Measurements from ENCODE around the gene TOMM70.

DNA sequence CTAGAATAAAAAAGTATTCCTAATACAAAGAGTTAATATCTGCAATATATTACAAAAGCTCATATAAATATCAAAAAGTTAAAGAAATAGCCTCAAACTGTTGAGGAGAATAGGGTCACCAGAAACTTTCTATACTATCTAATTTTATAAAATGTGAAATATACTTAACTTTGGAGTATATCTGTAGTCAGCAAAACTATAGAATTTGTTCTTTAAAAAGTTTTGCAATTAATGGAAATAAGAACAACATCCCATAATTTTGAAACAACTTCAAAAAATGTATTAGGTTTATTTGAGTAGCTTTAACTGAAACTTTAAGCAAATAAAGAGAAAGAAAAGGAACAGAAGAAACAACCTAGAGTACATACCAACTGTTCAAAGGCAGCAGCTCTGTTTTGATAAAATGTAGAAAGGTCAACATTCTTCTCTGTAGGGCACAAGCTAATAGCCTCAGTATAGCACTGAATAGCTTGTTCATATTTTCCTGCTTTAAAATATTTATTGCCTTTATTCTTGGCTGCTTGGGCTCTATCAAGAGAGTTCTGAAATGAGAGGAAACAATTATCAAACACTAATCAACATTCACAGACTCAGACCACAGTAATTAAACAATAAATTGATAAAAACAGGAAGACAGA lies 14.3 kb downstream of the TOMM70 start:
- TF ChIP-seq, protein P1, sequence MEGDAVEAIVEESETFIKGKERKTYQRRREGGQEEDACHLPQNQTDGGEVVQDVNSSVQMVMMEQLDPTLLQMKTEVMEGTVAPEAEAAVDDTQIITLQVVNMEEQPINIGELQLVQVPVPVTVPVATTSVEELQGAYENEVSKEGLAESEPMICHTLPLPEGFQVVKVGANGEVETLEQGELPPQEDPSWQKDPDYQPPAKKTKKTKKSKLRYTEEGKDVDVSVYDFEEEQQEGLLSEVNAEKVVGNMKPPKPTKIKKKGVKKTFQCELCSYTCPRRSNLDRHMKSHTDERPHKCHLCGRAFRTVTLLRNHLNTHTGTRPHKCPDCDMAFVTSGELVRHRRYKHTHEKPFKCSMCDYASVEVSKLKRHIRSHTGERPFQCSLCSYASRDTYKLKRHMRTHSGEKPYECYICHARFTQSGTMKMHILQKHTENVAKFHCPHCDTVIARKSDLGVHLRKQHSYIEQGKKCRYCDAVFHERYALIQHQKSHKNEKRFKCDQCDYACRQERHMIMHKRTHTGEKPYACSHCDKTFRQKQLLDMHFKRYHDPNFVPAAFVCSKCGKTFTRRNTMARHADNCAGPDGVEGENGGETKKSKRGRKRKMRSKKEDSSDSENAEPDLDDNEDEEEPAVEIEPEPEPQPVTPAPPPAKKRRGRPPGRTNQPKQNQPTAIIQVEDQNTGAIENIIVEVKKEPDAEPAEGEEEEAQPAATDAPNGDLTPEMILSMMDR (IDR thresholded peaks at IDR 0.05 in 8 of 11, conservative IDR thresholded peaks at IDR 0.05 in 3 of 11) = no peak
- no peak for TF ChIP-seq POLR2AphosphoS5 (IDR thresholded peaks at IDR 0.05)
- no peak for TF ChIP-seq POLR2A (IDR thresholded peaks at IDR 0.05)
